HG02981 (cell line): ENCODE results near the gene RGS2.

Experiments
- ATAC-seq: cut with Tn5 transposase; IDR thresholded peaks from one replicate; pipeline ENCODE4 v1.9.1; 2021; ENCODE audit warnings: mild to moderate bottlenecking, moderate library complexity; ENCODE audit not compliant: unreplicated experiment

RGS2 gene

GRCh38 chr1:192808518-192809306 lies at the start of gene RGS2:
Gene RGS2, plus strand, starts transcription at chr1:192809039. Its CDS starts 33 bp downstream, at chr1:192809072.
- peak; percentile 84 for ATAC-seq

GRCh38 chr1:192759104-192759503 lies 49.7 kb upstream of the RGS2 start:
- ATAC-seq, result no peak

- no peak for ATAC-seq
Observed at GRCh38 chr1:192762265-192762664, 46.6 kb upstream of the RGS2 start.

GRCh38 chr1:192763243-192763642 lies 45.6 kb upstream of the RGS2 start:
- ATAC-seq, result no peak

GRCh38 chr1:192763756-192764155 lies 45.1 kb upstream of the RGS2 start:
- no peak for ATAC-seq

- no peak for ATAC-seq
Observed at GRCh38 chr1:192764675-192765074, 44.2 kb upstream of the RGS2 start.

- ATAC-seq, result no peak
Observed at GRCh38 chr1:192766009-192766625, 42.7 kb upstream of the RGS2 start.

- ATAC-seq, result no peak
Observed at GRCh38 chr1:192766876-192767275, 42.0 kb upstream of the RGS2 start.

GRCh38 chr1:192767798-192768197 lies 41.0 kb upstream of the RGS2 start:
- ATAC-seq, result no peak

GRCh38 chr1:192768463-192768862 lies 40.4 kb upstream of the RGS2 start:
- no peak for ATAC-seq

- ATAC-seq, result no peak
Observed at GRCh38 chr1:192771341-192771740, 37.5 kb upstream of the RGS2 start.

GRCh38 chr1:192775631-192776030 lies 33.2 kb upstream of the RGS2 start:
- no peak for ATAC-seq

- no peak for ATAC-seq
Observed at GRCh38 chr1:192776206-192776605, 32.6 kb upstream of the RGS2 start.

- ATAC-seq, result no peak
Observed at GRCh38 chr1:192776998-192777397, 31.8 kb upstream of the RGS2 start.

GRCh38 chr1:192783791-192784190 lies 25.0 kb upstream of the RGS2 start:
- ATAC-seq, result no peak

GRCh38 chr1:192784397-192784796 lies 24.4 kb upstream of the RGS2 start:
- ATAC-seq, result no peak

GRCh38 chr1:192786576-192786975 lies 22.3 kb upstream of the RGS2 start:
- no peak for ATAC-seq

- ATAC-seq, result no peak
Observed at GRCh38 chr1:192787914-192788585, 20.8 kb upstream of the RGS2 start.

- no peak for ATAC-seq
Observed at GRCh38 chr1:192789871-192790270, 19.0 kb upstream of the RGS2 start.

GRCh38 chr1:192792628-192793027 lies 16.2 kb upstream of the RGS2 start:
- no peak for ATAC-seq

- ATAC-seq, result no peak
Observed at GRCh38 chr1:192793983-192794767, 14.7 kb upstream of the RGS2 start.
